Stomach (tissue), 9 donors: Measurements from ENCODE around the gene CSN1S1. TPM values are rescaled to one million over a fixed set of nuclear protein-coding genes. Genes with fewer than 3 reads are reported as not detected.

Source experiments
- DNase-seq, 2 donors: peaks; one replicate each; pipeline versions ENCODE4 v3.0.0 to v3.0.0-alpha.2; 2013 to 2019
- H3K27ac ChIP-seq, 5 donors: fragments of 200-600 bp in 4 of 5; sonication (generic) in 4 of 5; one replicate each; pipeline ENCODE4 v1.5.1; 2013 to 2019; ENCODE audit warnings: mild to moderate bottlenecking in 1 of 5, moderate library complexity in 1 of 5
- H3K27me3 ChIP-seq, 3 donors: fragments of 200-600 bp; sonication (generic); one replicate each; pipeline ENCODE4 v1.5.1; 2017 to 2019; ENCODE audit warnings: mixed run types in 1 of 3
- H3K36me3 ChIP-seq, 4 donors: fragments of 200-600 bp; sonication (generic); 1 replicate in 3 of 4; 2 replicates in 1 of 4; pipeline ENCODE4 v1.5.1; 2016 to 2019
- H3K4me1 ChIP-seq, 4 donors: fragments of 200-600 bp; sonication (generic); one replicate each; pipeline ENCODE4 v1.5.1; 2016 to 2019
- H3K4me3 ChIP-seq, 4 donors: fragments of 200-600 bp; sonication (generic) in 3 of 4; one replicate each; pipeline ENCODE4 v1.5.1; 2016 to 2019; ENCODE audit warnings: mild to moderate bottlenecking in 1 of 4
- H3K9me3 ChIP-seq, 4 donors: fragments of 200-600 bp; sonication (generic); one replicate each; pipeline ENCODE4 v1.5.1; 2016 to 2019
- EP300 ChIP-seq: sonication (generic); formaldehyde crosslinking; IDR thresholded peaks from one replicate; pipeline ENCODE4 v1.6.1; 2017; ENCODE audit warnings: antibody characterized with exemption
- POLR2A ChIP-seq, 4 donors: fragments of 450-650 bp; IDR thresholded peaks; one replicate each; pipeline ENCODE4 v1.6.1; 2016; ENCODE audit warnings: antibody characterized with exemption in 4 of 4, control low read depth in 2 of 4, mild to moderate bottlenecking in 1 of 4, moderate library complexity in 1 of 4
- POLR2AphosphoS5 ChIP-seq, 3 donors: sonication (generic); formaldehyde crosslinking; IDR thresholded peaks; one replicate each; pipeline ENCODE4 v1.6.1; 2016; ENCODE audit warnings: antibody characterized with exemption in 3 of 3
- WGBS, 5 donors: extraction: QIAGEN DNeasy Blood & Tissue Kit in 3 of 5; methylation state at CpG; one replicate each; pipeline versions ENCODE4 v1.1.5 to v1.1.7; 2013 to 2018; 5-methylcytosine and 5-hydroxymethylcytosine counted together
- intact Hi-C: fragments of 100-400 bp; cut with DNase I; formaldehyde crosslinking; loops from one replicate; pipeline ENCODE4 v1.15.1; 2023; ENCODE audit warnings: low total_unique reads
- polyA plus RNA-seq, 3 donors: library from polyadenylated mRNA; stranded (reverse); fragments of 200-250 nt; gene quantifications; one replicate each; pipeline ENCODE4 v1.2.3, GENCODE V29; 2013
- total RNA-seq, 5 donors: library from RNA; depleted of rRNA; stranded (reverse); fragments of >200 nt; gene quantifications; one replicate each; pipeline versions ENCODE4 v1.1.0 to v1.2.3, GENCODE V29; 2014 to 2016
- TF ChIP-seq, protein P1 (sequence below), 7 experiments: fragments of 450-650 bp in 4 of 7; fragments of 200-600 bp in 3 of 7; sonication (generic) in 3 of 7; IDR thresholded peaks; one replicate each; pipeline ENCODE4 v1.5.1; 2016 to 2019; ENCODE audit warnings: antibody characterized with exemption in 7 of 7, control low read depth in 2 of 7, mild to moderate bottlenecking in 1 of 7
- donor health status: healthy with polysubstance abuse.
- donor health status: Bipolar disorder and iron deficiency.
- donor health status: healthy.

CSN1S1 gene
- total and polyA plus RNA-seq, 8 donors, result 0.50 TPM; not detected in 7

DNA sequence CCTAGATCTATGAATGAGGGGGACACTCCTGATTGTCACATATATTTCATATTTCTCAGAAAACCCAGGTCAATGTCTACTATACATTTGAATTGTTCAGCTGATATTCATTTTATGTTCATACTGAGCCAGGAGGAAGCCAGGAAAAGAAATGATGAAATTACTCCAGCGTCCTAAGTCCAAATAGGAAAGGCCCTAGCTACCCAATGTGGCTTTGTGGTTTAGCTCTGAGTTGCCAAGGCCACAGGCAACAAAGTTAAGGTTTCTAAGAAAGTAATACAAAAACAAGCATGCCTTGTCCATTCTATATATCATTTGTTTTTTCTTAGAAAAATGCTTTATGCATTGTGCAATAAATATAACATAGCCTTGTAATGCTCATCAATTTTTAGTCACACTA is 39.2 kb downstream of the CSN1S1 start:
- Histone ChIP-seq H3K4me1 (no peaks in the 10 kb centered on the region), H3K27ac (no peak overlapping the region), H3K27me3 (no peaks in the 10 kb centered on the region), H3K9me3 (no peaks in the 10 kb centered on the region), H3K36me3 (no peaks in the 10 kb centered on the region), H3K4me3 (no peak overlapping the region)
- 60 to 74% (median 66%) methylated on average over 1 of the region's 1 CpG for WGBS, 5 donors
- no peak for TF ChIP-seq POLR2A (IDR thresholded peaks at IDR 0.05)
- TF ChIP-seq, protein P1, sequence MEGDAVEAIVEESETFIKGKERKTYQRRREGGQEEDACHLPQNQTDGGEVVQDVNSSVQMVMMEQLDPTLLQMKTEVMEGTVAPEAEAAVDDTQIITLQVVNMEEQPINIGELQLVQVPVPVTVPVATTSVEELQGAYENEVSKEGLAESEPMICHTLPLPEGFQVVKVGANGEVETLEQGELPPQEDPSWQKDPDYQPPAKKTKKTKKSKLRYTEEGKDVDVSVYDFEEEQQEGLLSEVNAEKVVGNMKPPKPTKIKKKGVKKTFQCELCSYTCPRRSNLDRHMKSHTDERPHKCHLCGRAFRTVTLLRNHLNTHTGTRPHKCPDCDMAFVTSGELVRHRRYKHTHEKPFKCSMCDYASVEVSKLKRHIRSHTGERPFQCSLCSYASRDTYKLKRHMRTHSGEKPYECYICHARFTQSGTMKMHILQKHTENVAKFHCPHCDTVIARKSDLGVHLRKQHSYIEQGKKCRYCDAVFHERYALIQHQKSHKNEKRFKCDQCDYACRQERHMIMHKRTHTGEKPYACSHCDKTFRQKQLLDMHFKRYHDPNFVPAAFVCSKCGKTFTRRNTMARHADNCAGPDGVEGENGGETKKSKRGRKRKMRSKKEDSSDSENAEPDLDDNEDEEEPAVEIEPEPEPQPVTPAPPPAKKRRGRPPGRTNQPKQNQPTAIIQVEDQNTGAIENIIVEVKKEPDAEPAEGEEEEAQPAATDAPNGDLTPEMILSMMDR (IDR thresholded peaks at IDR 0.05), result no peak
- TF ChIP-seq POLR2AphosphoS5 (IDR thresholded peaks at IDR 0.05), result no peak
- TF ChIP-seq EP300, result no peak
- intact Hi-C loops, result no loop called here
- DNase-seq, result no peak

DNA sequence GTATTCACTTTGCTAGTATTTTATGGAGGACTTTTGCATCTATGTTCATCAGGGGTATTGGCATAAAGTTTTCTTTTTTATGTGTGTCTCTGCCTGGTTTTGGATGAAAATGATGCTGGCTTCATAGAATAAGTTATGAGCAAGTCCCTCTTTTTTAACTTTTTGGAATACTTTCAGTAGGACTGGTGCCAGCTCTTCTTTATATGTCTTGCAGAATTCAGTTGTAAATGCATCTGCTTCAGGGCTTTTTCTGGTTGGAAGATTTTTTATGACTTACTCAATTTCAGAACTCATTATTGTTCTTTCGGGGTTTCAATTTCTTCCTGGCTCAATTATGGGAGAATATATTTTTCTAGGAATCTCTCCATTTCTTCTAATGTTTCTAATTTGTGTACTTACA is 43.8 kb downstream of the CSN1S1 start:
- Histone ChIP-seq H3K27me3 (no peaks in the 10 kb centered on the region), H3K36me3 (no peaks in the 10 kb centered on the region), H3K4me1 (no peaks in the 10 kb centered on the region), H3K9me3 (no peaks in the 10 kb centered on the region), H3K4me3 (no peak overlapping the region), H3K27ac (no peak overlapping the region)
- no peak for DNase-seq
- intact Hi-C loops, result no loop called here
- TF ChIP-seq, protein P1 (IDR thresholded peaks at IDR 0.05), result no peak
- TF ChIP-seq EP300 (no peak), POLR2AphosphoS5 (IDR thresholded peaks at IDR 0.05) (no peak), POLR2A (IDR thresholded peaks at IDR 0.05) (no peak)
- WGBS, 5 donors, result 85 to 96% (median 89%) methylated on average over 1 of the region's 1 CpG

DNA sequence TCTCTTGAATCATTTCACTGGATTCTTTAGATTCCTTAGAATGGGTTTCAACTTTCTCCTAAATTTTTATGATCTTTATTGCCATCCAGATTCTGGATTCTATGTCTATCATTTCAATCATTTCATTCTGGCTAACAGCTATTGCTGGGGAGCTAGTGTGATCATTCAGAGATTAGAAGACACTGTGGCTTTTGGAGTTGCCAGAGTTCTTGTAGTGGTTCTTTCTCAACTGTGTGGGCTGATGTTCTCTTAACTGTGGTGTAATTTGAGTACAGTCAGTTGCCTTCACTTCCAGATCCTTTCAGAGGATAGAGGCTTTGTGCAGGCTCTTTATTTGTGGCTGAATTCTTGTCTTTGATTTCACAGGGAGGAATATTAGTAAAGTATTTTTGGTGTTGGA is 46.7 kb downstream of the CSN1S1 start:
- Histone ChIP-seq H3K36me3 (no peaks in the 10 kb centered on the region), H3K4me3 (no peak overlapping the region), H3K27ac (no peak overlapping the region), H3K9me3 (no peaks in the 10 kb centered on the region), H3K4me1 (no peaks in the 10 kb centered on the region), H3K27me3 (no peaks in the 10 kb centered on the region)
- DNase-seq, result no peak
- intact Hi-C loops, result no loop called here
- TF ChIP-seq POLR2A (IDR thresholded peaks at IDR 0.05) (no peak), POLR2AphosphoS5 (IDR thresholded peaks at IDR 0.05) (no peak), EP300 (no peak)
- TF ChIP-seq, protein P1 (IDR thresholded peaks at IDR 0.05), result no peak

DNA sequence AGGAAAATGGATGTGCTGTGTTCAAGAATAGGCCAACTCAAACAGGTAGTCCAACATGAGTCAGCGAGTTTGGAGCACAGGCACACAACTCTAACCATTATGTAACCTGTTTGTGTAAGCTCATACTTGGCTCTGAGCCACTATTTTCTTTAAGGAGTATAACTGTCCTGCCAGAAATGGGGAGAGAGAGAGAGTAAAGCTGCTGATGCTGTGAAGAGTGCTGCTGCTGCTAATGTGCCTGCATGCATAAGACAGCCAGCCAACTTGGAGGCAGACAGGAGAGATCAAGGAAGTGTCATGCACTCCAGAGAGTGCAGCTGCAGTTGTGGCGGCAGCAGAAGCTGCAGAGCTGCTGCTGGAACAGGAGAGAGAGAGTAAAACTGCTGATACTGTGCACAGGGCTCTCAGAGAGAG is 53.2 kb downstream of the CSN1S1 start:
- no peak for TF ChIP-seq POLR2A (IDR thresholded peaks at IDR 0.05)
- no peak for TF ChIP-seq POLR2AphosphoS5 (IDR thresholded peaks at IDR 0.05)
- TF ChIP-seq, protein P1 (IDR thresholded peaks at IDR 0.05), result no peak
- no peak for TF ChIP-seq EP300
- Histone ChIP-seq H3K36me3 (no peaks in the 10 kb centered on the region), H3K9me3 (no peaks in the 10 kb centered on the region), H3K4me1 (peaks cover 0 to 11% (median 5%) of the 10 kb centered on the region in 4 donors), H3K27me3 (no peaks in the 10 kb centered on the region), H3K27ac (no peak overlapping the region), H3K4me3 (no peak overlapping the region)
- WGBS, 5 donors, result 16 to 41% (median 34%) methylated on average over 2 of the region's 2 CpGs
- intact Hi-C loops, result no loop called here
- peak; percentile 32 to 66 for DNase-seq
